HepG2 (cell line): ENCODE measurements around the gene ADAR. TPM values are rescaled to one million over a fixed set of nuclear protein-coding genes. Genes with fewer than 3 reads are reported as not detected.

ENCODE experiments used
- BATF2 ChIP-seq: sonication (generic); formaldehyde crosslinking; IDR thresholded peaks from 2 replicates; pipeline ENCODE4 v1.8.0; 2022; ENCODE audit warnings: mild to moderate bottlenecking, missing genetic modification reagents, moderate library complexity
- FOXA3 ChIP-seq: IDR thresholded peaks from 2 replicates; pipeline ENCODE4 v1.6.1; 2016; ENCODE audit warnings: missing genetic modification reagents, missing compliant biosample characterization
- GABPB1 ChIP-seq: IDR thresholded peaks from 2 replicates; pipeline ENCODE4 v1.6.1; 2016; ENCODE audit warnings: mild to moderate bottlenecking, missing genetic modification reagents, moderate library complexity, missing compliant biosample characterization
- HOXA7 ChIP-seq: sonication (generic); formaldehyde crosslinking; IDR thresholded peaks from 2 replicates; pipeline ENCODE4 v1.8.1; 2022; ENCODE audit warnings: mild to moderate bottlenecking, missing genetic modification reagents, moderate library complexity
- KDM1A ChIP-seq: IDR thresholded peaks from 2 replicates; pipeline ENCODE4 v1.6.1; 2016; ENCODE audit warnings: missing compliant biosample characterization
- MAZ ChIP-seq, 2 experiments: sonication (generic) in 1 of 2; formaldehyde crosslinking in 1 of 2; IDR thresholded peaks; 2 replicates each; pipeline versions ENCODE4 v1.5.0 to v1.6.1; 2012 to 2020; ENCODE audit warnings: low read depth in 2 of 2, mild to moderate bottlenecking in 2 of 2, borderline replicate concordance in 1 of 2, improper control_type of control experiment in 1 of 2, low read length in 1 of 2, missing genetic modification reagents in 1 of 2, moderate library complexity in 1 of 2
- NFYB ChIP-seq: sonication (generic); formaldehyde crosslinking; IDR thresholded peaks from 2 replicates; pipeline ENCODE4 v1.4.0; 2020; ENCODE audit warnings: missing genetic modification reagents
- RAD21 ChIP-seq: fragments of 450-650 bp; formaldehyde crosslinking; IDR thresholded peaks from 2 replicates; pipeline ENCODE4 v1.5.0; 2020; ENCODE audit warnings: mild to moderate bottlenecking
- SIN3A ChIP-seq: IDR thresholded peaks from 2 replicates; pipeline ENCODE4 v1.6.1; 2011; ENCODE audit warnings: low read depth, mild to moderate bottlenecking, control low read depth, low read length, borderline replicate concordance
- SOX13 ChIP-seq, 3 experiments: fragments of 450-650 bp in 1 of 3; sonication (generic) in 1 of 3; formaldehyde crosslinking in 1 of 3; IDR thresholded peaks in 2 of 3; conservative IDR thresholded peaks in 1 of 3; 2 replicates each; pipeline versions ENCODE4 v1.5.0 to v1.6.1; 2016 to 2020; ENCODE audit warnings: antibody characterized with exemption in 1 of 3, mild to moderate bottlenecking in 1 of 3, missing compliant biosample characterization in 1 of 3, missing genetic modification reagents in 1 of 3, moderate library complexity in 1 of 3
- SRSF1 ChIP-seq: fragments of 200-400 bp; formaldehyde crosslinking; optimal IDR thresholded peaks from 2 replicates; pipeline ENCODE3; 2017; ENCODE audit warnings: mild to moderate bottlenecking, low read depth, low read length, moderate library complexity
- TARDBP ChIP-seq: sonication (generic); formaldehyde crosslinking; IDR thresholded peaks from 2 replicates; pipeline ENCODE4 v1.8.0; 2022; ENCODE audit warnings: mild to moderate bottlenecking, missing genetic modification reagents
- ZC3H13 ChIP-seq: sonication (generic); formaldehyde crosslinking; IDR thresholded peaks from 2 replicates; pipeline ENCODE4 v1.8.1; 2023; ENCODE audit warnings: mild to moderate bottlenecking, missing genetic modification reagents, moderate library complexity
- ZNF431 ChIP-seq: sonication (generic); formaldehyde crosslinking; IDR thresholded peaks from 2 replicates; pipeline ENCODE4 v1.9.0; 2022; ENCODE audit warnings: missing genetic modification reagents, low read depth, mild to moderate bottlenecking, borderline replicate concordance
- ZNF44 ChIP-seq: sonication (generic); formaldehyde crosslinking; IDR thresholded peaks from 2 replicates; pipeline ENCODE4 v1.5.1; 2020; ENCODE audit warnings: mild to moderate bottlenecking, missing genetic modification reagents
- ZNF501 ChIP-seq: sonication (generic); formaldehyde crosslinking; IDR thresholded peaks from 2 replicates; pipeline ENCODE4 v1.5.1; 2020; ENCODE audit warnings: mild to moderate bottlenecking, moderate library complexity, missing genetic modification reagents
- ZNF569 ChIP-seq: sonication (generic); formaldehyde crosslinking; IDR thresholded peaks from 2 replicates; pipeline ENCODE4 v1.5.0; 2020; ENCODE audit warnings: mild to moderate bottlenecking, missing genetic modification reagents, moderate library complexity, borderline replicate concordance
- ZNF605 ChIP-seq: sonication (generic); formaldehyde crosslinking; IDR thresholded peaks from 2 replicates; pipeline ENCODE4 v1.8.0; 2022; ENCODE audit warnings: mild to moderate bottlenecking, missing genetic modification reagents
- ZNF615 ChIP-seq: sonication (generic); formaldehyde crosslinking; IDR thresholded peaks from 2 replicates; pipeline ENCODE4 v1.5.0; 2020; ENCODE audit warnings: mild to moderate bottlenecking, missing genetic modification reagents, borderline replicate concordance
- ZNF691 ChIP-seq: sonication (generic); formaldehyde crosslinking; IDR thresholded peaks from 2 replicates; pipeline ENCODE4 v1.4.0; 2020; ENCODE audit warnings: missing genetic modification reagents, low read depth, mild to moderate bottlenecking, borderline replicate concordance
- ZNF772 ChIP-seq: sonication (generic); formaldehyde crosslinking; IDR thresholded peaks from 2 replicates; pipeline ENCODE4 v1.5.0; 2020; ENCODE audit warnings: mild to moderate bottlenecking, missing genetic modification reagents
- polyA plus RNA-seq, 8 experiments: library from polyadenylated mRNA; depleted of rRNA in 3 of 8; stranded (reverse) in 7 of 8; unstranded in 1 of 8; fragments of >200 nt; fragmentation: Illumina TruSeq in 4 of 8; extraction: Trizol in 4 of 8; gene quantifications; 2 replicates each; pipeline versions ENCODE4 v1.2.1 to v1.2.3, GENCODE V29; 2011 to 2016; ENCODE audit warnings: low read depth in 4 of 8, missing spikeins in 1 of 8, mixed read lengths in 1 of 8; ENCODE audit not compliant: insufficient read depth in 1 of 8
- total RNA-seq, 5 experiments: library from RNA; depleted of rRNA; stranded (reverse); fragments of >200 nt; fragmentation: Illumina TruSeq; extraction: Trizol; gene quantifications; 2 replicates each; pipeline ENCODE4 v1.2.3, GENCODE V29; 2016; ENCODE audit warnings: low read depth in 1 of 5
- TF ChIP-seq, protein P1 (sequence below): sonication (generic); formaldehyde crosslinking; IDR thresholded peaks from 2 replicates; pipeline ENCODE4 v1.5.0; 2020; ENCODE audit warnings: mild to moderate bottlenecking, missing genetic modification reagents

ADAR gene
- total and polyA plus RNA-seq, 2 of the 13 experiments (the other 11 are each of a cell fraction or from before 2014, with no cell fraction given), result 70.8 to 86.2 TPM

DNA sequence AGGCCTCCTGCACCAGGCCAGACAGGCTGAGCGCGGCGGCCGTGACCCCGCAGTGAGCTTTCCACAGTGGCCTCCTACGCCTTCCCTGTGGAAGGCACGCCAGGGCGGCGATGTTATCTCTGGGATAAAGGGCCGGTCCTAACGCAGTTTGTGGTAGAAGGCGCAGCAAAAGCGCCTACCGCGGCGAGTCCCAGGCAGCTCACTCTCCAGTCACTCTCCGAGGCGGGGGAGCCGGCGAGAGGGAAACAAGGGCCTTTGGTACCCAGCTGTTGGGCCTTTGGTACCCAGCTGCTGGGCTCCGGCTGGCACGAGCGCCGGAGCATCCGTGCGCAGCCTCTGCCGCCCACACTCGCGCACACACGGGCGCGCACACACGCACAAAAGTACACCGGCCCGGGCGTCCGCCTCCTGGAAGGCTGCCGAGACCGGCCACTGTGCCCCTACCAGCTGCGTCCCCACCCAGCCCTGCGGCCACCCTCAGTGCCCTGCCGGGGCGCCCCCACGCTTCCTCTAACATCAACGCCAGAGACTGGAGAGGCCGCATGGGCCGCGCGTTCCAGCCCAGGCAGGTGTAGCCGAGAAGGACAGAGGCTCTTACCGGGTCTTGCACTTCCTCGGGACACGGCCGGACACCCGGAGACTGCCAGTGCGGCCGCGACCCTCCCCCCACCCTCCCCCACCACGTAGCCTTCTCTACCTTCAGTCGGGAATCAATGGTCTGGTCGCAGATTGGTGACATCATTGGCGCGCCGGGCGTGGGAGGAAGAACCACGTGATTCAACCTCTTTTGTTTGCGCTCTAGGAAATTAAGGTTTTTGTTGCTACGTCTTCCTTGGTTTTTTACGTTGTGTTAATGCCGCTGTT, 19.5 kb upstream of the ADAR start (continued):
- TF ChIP-seq ZNF569 (CRISPR knock-in tag) (no peak), GABPB1 (CRISPR knock-in tag) (peak; percentile 70), FOXA3 (CRISPR knock-in tag) (peak; percentile 36), ZNF431 (no peak), TARDBP (CRISPR knock-in tag) (peak; percentile 76), KDM1A (CRISPR knock-in tag) (no peak), MAZ (IDR thresholded peaks at IDR 0.05; ENCODE audit: borderline replicate concordance, low read depth, low read length) (0 out of 2 replicates have a peak, but pooled peaks have one; percentile 7), MAZ (CRISPR knock-in tag; IDR thresholded peaks at IDR 0.05; ENCODE audit: low read depth) (no peak), ZNF615 (CRISPR knock-in tag) (0 out of 2 replicates have a peak, but pooled peaks have one; percentile 8), SIN3A (peak; percentile 65; the same call in 1 of the 2 replicates), ZC3H13 (CRISPR knock-in tag) (no peak), ZNF44 (CRISPR knock-in tag) (no peak), HOXA7 (no peak), NFYB (CRISPR knock-in tag) (no peak), ZNF501 (CRISPR knock-in tag) (no peak), RAD21 (no peak), ZNF691 (CRISPR knock-in tag) (0 out of 2 replicates have a peak, but pooled peaks have one; percentile 36), SRSF1 (peak; percentile 52), BATF2 (CRISPR knock-in tag) (0 out of 2 replicates have a peak, but pooled peaks have one; percentile 31), ZNF772 (CRISPR knock-in tag) (0 out of 2 replicates have a peak, but pooled peaks have one; percentile 32), SOX13 (IDR thresholded peaks at IDR 0.05) (no peak), SOX13 (CRISPR knock-in tag; conservative IDR thresholded peaks at IDR 0.05 in 1 of 2, IDR thresholded peaks at IDR 0.05 in 1 of 2) (peak in 1 of 2 experiments; percentile 49; a peak in 1 of 4 replicates), ZNF605 (peak; percentile 63; the same call in 1 of the 2 replicates)
- TF ChIP-seq, protein P1, sequence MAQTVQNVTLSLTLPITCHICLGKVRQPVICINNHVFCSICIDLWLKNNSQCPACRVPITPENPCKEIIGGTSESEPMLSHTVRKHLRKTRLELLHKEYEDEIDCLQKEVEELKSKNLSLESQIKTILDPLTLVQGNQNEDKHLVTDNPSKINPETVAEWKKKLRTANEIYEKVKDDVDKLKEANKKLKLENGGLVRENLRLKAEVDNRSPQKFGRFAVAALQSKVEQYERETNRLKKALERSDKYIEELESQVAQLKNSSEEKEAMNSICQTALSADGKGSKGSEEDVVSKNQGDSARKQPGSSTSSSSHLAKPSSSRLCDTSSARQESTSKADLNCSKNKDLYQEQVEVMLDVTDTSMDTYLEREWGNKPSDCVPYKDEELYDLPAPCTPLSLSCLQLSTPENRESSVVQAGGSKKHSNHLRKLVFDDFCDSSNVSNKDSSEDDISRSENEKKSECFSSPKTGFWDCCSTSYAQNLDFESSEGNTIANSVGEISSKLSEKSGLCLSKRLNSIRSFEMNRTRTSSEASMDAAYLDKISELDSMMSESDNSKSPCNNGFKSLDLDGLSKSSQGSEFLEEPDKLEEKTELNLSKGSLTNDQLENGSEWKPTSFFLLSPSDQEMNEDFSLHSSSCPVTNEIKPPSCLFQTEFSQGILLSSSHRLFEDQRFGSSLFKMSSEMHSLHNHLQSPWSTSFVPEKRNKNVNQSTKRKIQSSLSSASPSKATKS (CRISPR knock-in tag), result no peak
